Esophagus squamous epithelium (tissue), 5 donors: ENCODE data around the gene ALDH1A2. TPM values are rescaled to one million over a fixed set of nuclear protein-coding genes. Genes with fewer than 3 reads are reported as not detected.
A peak's percentile ranks its signal among the peaks of the same experiment; 100 is the strongest.

Experiments used
- DNase-seq: peaks from one replicate; lab custom pipeline; 2025; lab: John Stamatoyannopoulos, UW
- H3K27ac ChIP-seq, 4 donors: fragments of 200-600 bp; sonication (generic); one replicate each; pipeline ENCODE4 v1.5.1; 2016 to 2019; ENCODE audit warnings: mild to moderate bottlenecking in 1 of 4
- H3K27me3 ChIP-seq, 4 donors: fragments of 200-600 bp; sonication (generic); 1 replicate in 3 of 4; 2 replicates in 1 of 4; pipeline versions ENCODE4 v1.5.1 to v1.6.0; 2017 to 2021; ENCODE audit warnings: antibody characterized with exemption in 1 of 4
- H3K36me3 ChIP-seq, 3 donors: fragments of 200-600 bp; sonication (generic); one replicate each; pipeline ENCODE4 v1.5.1; 2016 to 2019
- H3K4me1 ChIP-seq, 3 donors: fragments of 200-600 bp; sonication (generic); one replicate each; pipeline ENCODE4 v1.5.1; 2017 to 2019
- H3K4me3 ChIP-seq, 4 donors: fragments of 200-600 bp; sonication (generic); 1 replicate in 3 of 4; 2 replicates in 1 of 4; pipeline ENCODE4 v1.5.1; 2016 to 2019; ENCODE audit warnings: mild to moderate bottlenecking in 2 of 4, moderate library complexity in 1 of 4
- H3K9me3 ChIP-seq, 3 donors: fragments of 200-600 bp; sonication (generic); one replicate each; pipeline ENCODE4 v1.5.1; 2016 to 2019
- POLR2A ChIP-seq, 4 donors: fragments of 450-650 bp; IDR thresholded peaks; one replicate each; pipeline ENCODE4 v1.6.1; 2017; ENCODE audit warnings: antibody characterized with exemption in 4 of 4, mild to moderate bottlenecking in 4 of 4, moderate library complexity in 3 of 4
- WGBS, 2 donors: methylation state at CpG; one replicate each; pipeline ENCODE4 v1.1.5; 2018; 5-methylcytosine and 5-hydroxymethylcytosine counted together
- intact Hi-C: fragments of 100-400 bp; cut with DNase I; formaldehyde crosslinking; loops from one replicate; pipeline ENCODE4 v1.15.0; 2022
- total RNA-seq, 4 donors: library from RNA; depleted of rRNA; stranded (reverse); fragments of >200 nt; gene quantifications; one replicate each; pipeline ENCODE4 v1.1.0, GENCODE V29; 2016
- TF ChIP-seq, protein P1 (sequence below), 6 experiments: fragments of 450-650 bp in 4 of 6; fragments of 200-600 bp in 2 of 6; sonication (generic) in 2 of 6; IDR thresholded peaks; one replicate each; pipeline ENCODE4 v1.5.1; 2016 to 2019; ENCODE audit warnings: antibody characterized with exemption in 6 of 6, mild to moderate bottlenecking in 4 of 6, moderate library complexity in 4 of 6
- donor health status: DM: yes; HTN: yes; CAD: no.

ALDH1A2 gene
- total RNA-seq, 4 donors from 2014 or later, result 0.19 to 3.4 (median 0.55) TPM

DNA sequence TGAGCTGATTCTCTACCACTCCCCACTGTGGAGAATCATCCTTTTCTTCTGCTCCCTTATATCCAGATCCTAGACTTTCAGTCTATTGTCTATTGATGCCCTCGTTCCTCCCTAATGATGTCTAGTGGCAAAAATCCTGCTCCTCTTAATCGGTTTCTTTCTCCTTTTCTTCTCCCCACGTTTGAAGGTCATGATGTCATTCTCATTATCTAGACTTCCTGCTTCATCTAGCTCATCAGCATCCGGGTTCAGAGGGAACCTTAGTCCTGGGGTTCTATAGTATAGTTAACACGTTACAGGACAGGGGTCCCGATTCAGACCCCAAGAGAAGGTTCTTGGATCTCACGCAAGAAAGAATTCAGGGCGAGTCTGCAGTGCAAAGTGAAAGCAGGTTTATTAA lies 14.9 kb upstream of the ALDH1A2 start:
- intact Hi-C loops, result no loop called here

DNA sequence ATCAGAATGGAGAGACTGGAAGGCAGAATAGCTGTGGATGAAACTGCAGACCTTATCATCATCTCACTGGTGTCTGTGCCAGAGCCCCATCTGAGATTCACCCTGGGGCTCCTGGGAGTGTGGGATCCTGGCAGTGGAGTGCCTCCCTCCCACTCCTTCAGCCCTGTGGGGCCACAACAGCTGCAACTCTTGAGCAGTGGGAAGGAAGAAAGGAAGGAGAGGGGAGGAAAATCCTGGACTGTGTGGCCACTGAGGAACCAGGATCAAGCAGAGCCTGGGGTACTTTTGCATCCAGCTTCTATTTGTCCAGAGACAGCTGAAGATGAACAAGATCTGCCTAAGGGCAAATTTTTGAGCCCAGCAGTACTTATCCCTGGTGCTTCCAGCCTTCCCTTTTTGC lies 13.1 kb upstream of the ALDH1A2 start:
- Histone ChIP-seq H3K4me3 (no peak overlapping the region), H3K9me3 (no peaks in the 10 kb centered on the region), H3K27me3 (peaks cover 0 to 9% (median 0%) of the 10 kb centered on the region in 4 donors), H3K27ac (no peak overlapping the region), H3K36me3 (no peaks in the 10 kb centered on the region), H3K4me1 (no peaks in the 10 kb centered on the region)
- intact Hi-C loops, result no loop called here
- no peak for TF ChIP-seq POLR2A (IDR thresholded peaks at IDR 0.05)
- TF ChIP-seq, protein P1, sequence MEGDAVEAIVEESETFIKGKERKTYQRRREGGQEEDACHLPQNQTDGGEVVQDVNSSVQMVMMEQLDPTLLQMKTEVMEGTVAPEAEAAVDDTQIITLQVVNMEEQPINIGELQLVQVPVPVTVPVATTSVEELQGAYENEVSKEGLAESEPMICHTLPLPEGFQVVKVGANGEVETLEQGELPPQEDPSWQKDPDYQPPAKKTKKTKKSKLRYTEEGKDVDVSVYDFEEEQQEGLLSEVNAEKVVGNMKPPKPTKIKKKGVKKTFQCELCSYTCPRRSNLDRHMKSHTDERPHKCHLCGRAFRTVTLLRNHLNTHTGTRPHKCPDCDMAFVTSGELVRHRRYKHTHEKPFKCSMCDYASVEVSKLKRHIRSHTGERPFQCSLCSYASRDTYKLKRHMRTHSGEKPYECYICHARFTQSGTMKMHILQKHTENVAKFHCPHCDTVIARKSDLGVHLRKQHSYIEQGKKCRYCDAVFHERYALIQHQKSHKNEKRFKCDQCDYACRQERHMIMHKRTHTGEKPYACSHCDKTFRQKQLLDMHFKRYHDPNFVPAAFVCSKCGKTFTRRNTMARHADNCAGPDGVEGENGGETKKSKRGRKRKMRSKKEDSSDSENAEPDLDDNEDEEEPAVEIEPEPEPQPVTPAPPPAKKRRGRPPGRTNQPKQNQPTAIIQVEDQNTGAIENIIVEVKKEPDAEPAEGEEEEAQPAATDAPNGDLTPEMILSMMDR (IDR thresholded peaks at IDR 0.05), result no peak
- DNase-seq, result no peak

More for the DNA sequence above, 14.9 kb upstream of the ALDH1A2 start:
- Histone ChIP-seq H3K27me3 (peaks cover 0 to 4% (median 0%) of the 10 kb centered on the region in 4 donors), H3K4me3 (no peak overlapping the region), H3K4me1 (no peaks in the 10 kb centered on the region), H3K27ac (no peak overlapping the region), H3K36me3 (no peaks in the 10 kb centered on the region), H3K9me3 (no peaks in the 10 kb centered on the region)
- no peak for DNase-seq
- no peak for TF ChIP-seq POLR2A (IDR thresholded peaks at IDR 0.05)
- TF ChIP-seq, protein P1 (IDR thresholded peaks at IDR 0.05), result no peak
- WGBS, 2 donors, result 59 to 66% methylated on average over 7 to 8 of the region's 8 CpGs

DNA sequence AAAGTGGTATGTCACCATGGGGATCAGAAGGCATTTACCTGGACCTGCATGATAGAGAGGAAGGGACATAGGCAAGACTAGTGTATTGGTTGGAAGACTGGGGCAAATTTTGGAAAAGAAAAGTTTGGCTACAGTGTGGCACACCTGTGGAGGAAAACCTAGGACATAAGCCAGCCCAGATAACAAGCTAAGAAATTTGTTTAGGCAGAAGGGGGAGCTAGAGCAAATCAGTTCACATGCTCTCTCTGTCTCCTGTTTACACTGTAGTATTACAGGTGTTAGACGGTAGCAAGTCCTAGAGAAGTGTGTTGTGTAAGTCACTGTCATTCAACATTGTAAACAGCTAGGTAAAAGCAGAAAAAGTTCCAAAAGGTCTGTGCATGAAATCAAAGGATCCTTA lies 11.9 kb upstream of the ALDH1A2 start:
- H3K4me1 ChIP-seq, result no peaks in the 10 kb centered on the region
- no peak overlapping the region for H3K4me3 ChIP-seq
- no peak for DNase-seq
- H3K9me3 ChIP-seq, result no peaks in the 10 kb centered on the region
- intact Hi-C loops, result no loop called here
- TF ChIP-seq POLR2A (IDR thresholded peaks at IDR 0.05), result no peak
- TF ChIP-seq, protein P1 (IDR thresholded peaks at IDR 0.05), result peak in 2 of 6 experiments; percentile 25 to 26
- 11 to 18% methylated on average over 1 of the region's 1 CpG for WGBS, 2 donors
- H3K27ac ChIP-seq, result no peak overlapping the region
- H3K36me3 ChIP-seq, result no peaks in the 10 kb centered on the region
- H3K27me3 ChIP-seq, result peaks cover 0 to 20% (median 0%) of the 10 kb centered on the region in 4 donors

DNA sequence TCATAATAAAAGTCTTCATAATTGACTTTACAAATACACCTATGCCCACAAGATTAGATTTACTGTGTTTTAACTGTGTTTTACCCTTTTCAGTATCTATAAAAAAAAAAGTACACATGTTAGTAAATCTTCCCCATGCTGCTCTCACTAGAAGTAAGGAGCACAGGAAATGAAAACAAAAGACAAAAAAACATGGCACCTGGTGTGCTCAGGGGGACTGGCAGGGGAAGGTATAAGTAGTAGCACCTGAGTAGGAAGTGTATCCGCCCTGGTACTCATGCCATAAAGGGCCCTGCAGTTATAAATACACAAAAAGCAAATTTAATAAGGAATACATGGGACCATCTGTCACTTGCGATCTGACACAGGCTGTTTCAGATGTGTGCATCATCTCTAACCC lies 8.9 kb upstream of the ALDH1A2 start:
- Histone ChIP-seq H3K9me3 (no peaks in the 10 kb centered on the region), H3K27ac (no peak overlapping the region), H3K4me3 (no peak overlapping the region), H3K27me3 (peaks cover 0 to 31% (median 0%) of the 10 kb centered on the region in 4 donors), H3K4me1 (no peaks in the 10 kb centered on the region), H3K36me3 (no peaks in the 10 kb centered on the region)
- intact Hi-C loops, result no loop called here
- TF ChIP-seq, protein P1 (IDR thresholded peaks at IDR 0.05), result no peak
- TF ChIP-seq POLR2A (IDR thresholded peaks at IDR 0.05), result no peak
- no peak for DNase-seq
- 77 to 86% methylated on average over 2 of the region's 2 CpGs for WGBS, 2 donors

DNA sequence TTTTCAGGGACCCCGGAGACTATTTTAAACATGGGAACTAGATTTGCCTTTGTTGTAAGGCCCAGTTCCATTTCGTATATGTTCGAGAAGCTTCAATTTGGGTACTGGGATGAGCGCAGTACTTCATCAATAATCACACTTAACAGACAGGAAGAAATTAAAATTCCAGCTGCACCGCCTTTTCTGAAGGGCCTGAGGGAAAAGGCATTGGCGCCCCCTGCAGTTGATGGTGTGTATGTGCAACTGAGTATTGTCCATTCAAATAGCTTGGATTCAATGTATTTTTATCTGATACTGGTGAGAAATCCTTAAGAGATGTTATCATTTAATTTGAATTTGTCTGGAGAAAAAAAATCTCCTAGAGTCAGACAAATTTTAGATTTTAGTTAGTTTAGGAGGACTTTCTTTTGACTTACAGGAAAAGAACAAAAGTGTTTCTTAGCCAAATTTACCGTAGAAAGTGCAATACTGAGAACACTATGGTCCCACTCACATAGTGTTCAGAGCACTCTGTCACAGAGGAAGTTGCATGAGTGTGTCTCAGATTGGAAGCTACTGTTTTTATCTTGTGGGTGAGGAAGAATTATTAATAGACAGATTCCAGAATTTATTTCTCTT lies 5.4 kb upstream of the ALDH1A2 start:
- intact Hi-C loops, result no loop called here
- no peak for DNase-seq
- Histone ChIP-seq H3K9me3 (no peaks in the 10 kb centered on the region), H3K4me3 (no peak overlapping the region), H3K4me1 (peaks cover 3 to 7% (median 5%) of the 10 kb centered on the region in 3 donors), H3K27ac (no peak overlapping the region), H3K36me3 (no peaks in the 10 kb centered on the region), H3K27me3 (peaks cover 0 to 62% (median 1%) of the 10 kb centered on the region in 4 donors)
- WGBS, 2 donors, result 41 to 46% methylated on average over 7 of the region's 7 CpGs
- TF ChIP-seq POLR2A (IDR thresholded peaks at IDR 0.05), result no peak
- TF ChIP-seq, protein P1 (IDR thresholded peaks at IDR 0.05), result peak; percentile 50 to 85 (median 80)
